ENCODE results near the gene ACTG2. TPM values are rescaled to one million over a fixed set of nuclear protein-coding genes. Genes with fewer than 3 reads are reported as not detected.
A peak's percentile ranks its signal among the peaks of the same experiment; 100 is the strongest.

ACTG2 gene
- total RNA-seq, 1 experiment from 2014 or later, result 0.23 TPM

- no peak for TF ChIP-seq REST (IDR thresholded peaks at IDR 0.05; ENCODE audit: insufficient read depth in 1 of 2, low read depth in 2 of 2, low read length in 1 of 2)
- TF ChIP-seq CTCF (IDR thresholded peaks at IDR 0.05), result no peak
- Histone ChIP-seq H3K9me3 (ENCODE audit: control insufficient read depth, insufficient read depth, low read depth, low read length) (no peaks in the 10 kb centered on the region), H3K36me3 (ENCODE audit: control insufficient read depth, insufficient read depth, low read length) (peaks cover 13% of the 10 kb centered on the region), H3K27ac (ENCODE audit: low read length) (no peak overlapping the region), H3K4me3 (ENCODE audit: low read depth in 2 of 2, low read length in 2 of 2) (no peak overlapping the region), H3K4me1 (ENCODE audit: control insufficient read depth, insufficient read depth, low read length) (no peaks in the 10 kb centered on the region), H3K27me3 (ENCODE audit: control insufficient read depth, insufficient read depth, low read length) (no peaks in the 10 kb centered on the region)
- BruUV-seq (replicated peaks), result no TSS peak
- ChIA-PET CTCF (interaction anchor here (0.6 kb wide), 1 partner anchor 245 kb away, joined by 4 read pairs; no protein-coding TSS in a partner anchor), POLR2A (no interaction called here)
- intact Hi-C loops (cut with micrococcal nuclease; ENCODE audit: unreplicated experiment) (no loop called here), in situ Hi-C loops (cut with HindIII; ENCODE audit: low pct_unique_long_range_greater_than_20kb, low sequenced_read_pairs) (no loop called here)
- ATAC-seq (peak; percentile 80), DNase-seq (ENCODE audit: low read depth, low spot score) (peak; percentile 78)
Measured at GRCh38 chr2:73852020-73852419, 40.8 kb upstream of the ACTG2 start.

- Histone ChIP-seq H3K9me3 (ENCODE audit: control insufficient read depth, insufficient read depth, low read depth, low read length) (no peaks in the 10 kb centered on the region), H3K27ac (ENCODE audit: low read length) (no peak overlapping the region), H3K36me3 (ENCODE audit: control insufficient read depth, insufficient read depth, low read length) (peaks cover 13% of the 10 kb centered on the region), H3K27me3 (ENCODE audit: control insufficient read depth, insufficient read depth, low read length) (no peaks in the 10 kb centered on the region), H3K4me1 (ENCODE audit: control insufficient read depth, insufficient read depth, low read length) (no peaks in the 10 kb centered on the region), H3K4me3 (ENCODE audit: low read depth in 2 of 2, low read length in 2 of 2) (no peak overlapping the region)
- ChIA-PET CTCF (no interaction called here), POLR2A (no interaction called here)
- in situ Hi-C loops (cut with HindIII; ENCODE audit: low pct_unique_long_range_greater_than_20kb, low sequenced_read_pairs) (no loop called here), intact Hi-C loops (cut with micrococcal nuclease; ENCODE audit: unreplicated experiment) (no loop called here)
- no peak for ATAC-seq
- DNase-seq (ENCODE audit: low read depth, low spot score), result no peak
- BruUV-seq (replicated peaks), result no TSS peak
- no peak for TF ChIP-seq REST (IDR thresholded peaks at IDR 0.05; ENCODE audit: insufficient read depth in 1 of 2, low read depth in 2 of 2, low read length in 1 of 2)
- no peak for TF ChIP-seq TCF7L2 (IDR thresholded peaks at IDR 0.05; ENCODE audit: low read depth, low read length)
- TF ChIP-seq SIN3A (IDR thresholded peaks at IDR 0.05; ENCODE audit: borderline replicate concordance, insufficient read depth, low read depth, low read length), result no peak
- no peak for TF ChIP-seq POLR2AphosphoS5 (IDR thresholded peaks at IDR 0.05; ENCODE audit: low read depth, low read length)
- TF ChIP-seq CTCF (IDR thresholded peaks at IDR 0.05), result no peak
Measured at GRCh38 chr2:73855526-73855925, 37.3 kb upstream of the ACTG2 start.

Measured in Panc1 (cell line).